COR-L47 (cell line): ENCODE data around the gene EDNRA.
"Not testable (repeated sequence)": the region's sequence is repeated elsewhere in the genome, so short reads cannot be mapped to it uniquely, and the experiment has no call there.

Source experiments
- DNase-seq: peaks from one replicate; lab custom pipeline; 2025; lab: John Stamatoyannopoulos, UW

The EDNRA gene

GRCh38 chr4:147480891-147481576 is at the start of gene EDNRA:
TSS of gene EDNRA (plus strand) at chr4:147481097. CDS start at chr4:147485682, 4,585 bp downstream.
- DNase-seq: no peak

- not testable (repeated sequence) for DNase-seq
These were observed 46.5 kb upstream of the EDNRA start for GRCh38 chr4:147434370-147434769.

- DNase-seq: no peak
These were observed 40.5 kb upstream of the EDNRA start for GRCh38 chr4:147440442-147440841.

GRCh38 chr4:147447786-147448185 is 33.1 kb upstream of the EDNRA start:
- no peak for DNase-seq

GRCh38 chr4:147453561-147454141 is 27.2 kb upstream of the EDNRA start:
- DNase-seq: no peak

- no peak for DNase-seq
These were observed 24.2 kb upstream of the EDNRA start for GRCh38 chr4:147456706-147457105.

- no peak for DNase-seq
These were observed 19.7 kb upstream of the EDNRA start for GRCh38 chr4:147461161-147461560.

GRCh38 chr4:147463065-147463464 is 17.8 kb upstream of the EDNRA start:
- DNase-seq: no peak

GRCh38 chr4:147465461-147465860 is 15.4 kb upstream of the EDNRA start:
- no peak for DNase-seq

- DNase-seq: no peak
These were observed 3.5 kb upstream of the EDNRA start for GRCh38 chr4:147477439-147477838.

- no peak for DNase-seq
These were observed 1.5 kb upstream of the EDNRA start for GRCh38 chr4:147479376-147479775.

GRCh38 chr4:147479786-147480185 is 1.1 kb upstream of the EDNRA start:
- DNase-seq: no peak

GRCh38 chr4:147480502-147480890 is 401 bp upstream of the EDNRA start:
- DNase-seq: no peak

GRCh38 chr4:147481577-147482109 is 746 bp downstream of the EDNRA start:
- no peak for DNase-seq

- no peak for DNase-seq
These were observed 1.4 kb downstream of the EDNRA start for GRCh38 chr4:147482281-147482680.

GRCh38 chr4:147485167-147485566 is 4.3 kb downstream of the EDNRA start:
- no peak for DNase-seq

GRCh38 chr4:147487616-147488015 is 6.7 kb downstream of the EDNRA start:
- DNase-seq: no peak

GRCh38 chr4:147488556-147488955 is 7.7 kb downstream of the EDNRA start:
- DNase-seq: no peak

- no peak for DNase-seq
These were observed 10.2 kb downstream of the EDNRA start for GRCh38 chr4:147491086-147491485.

- no peak for DNase-seq
These were observed 11.4 kb downstream of the EDNRA start for GRCh38 chr4:147492306-147492705.

GRCh38 chr4:147492761-147493160 is 11.9 kb downstream of the EDNRA start:
- no peak for DNase-seq

GRCh38 chr4:147493307-147493706 is 12.4 kb downstream of the EDNRA start:
- DNase-seq: no peak

GRCh38 chr4:147494301-147494700 is 13.4 kb downstream of the EDNRA start:
- DNase-seq: no peak

GRCh38 chr4:147496500-147496899 is 15.6 kb downstream of the EDNRA start:
- DNase-seq: no peak
